Effector memory CD8-positive, alpha-beta T cell (primary cell): ENCODE data around the gene BMF.
A peak's percentile ranks its signal among the peaks of the same experiment; 100 is the strongest.

Experiments used
- ATAC-seq: fragments of 150-1000 bp; cut with Tn5 transposase; replicated peaks from 2 replicates; pipeline ENCODE4 v1.10.0; 2021; ENCODE audit warnings: mild to moderate bottlenecking, moderate library complexity
- DNase-seq, 3 experiments: peaks; one replicate each; pipeline ENCODE4 v3.0.0; 2021
- H3K27ac Mint-ChIP-seq, 2 donors: one replicate each; pipeline ENCODE4 v1.8.0; 2022; ENCODE audit warnings: mild to moderate bottlenecking in 2 of 2, mixed read lengths in 2 of 2, moderate library complexity in 2 of 2
- H3K27me3 Mint-ChIP-seq, 2 donors: one replicate each; pipeline ENCODE4 v1.8.0; 2022; ENCODE audit warnings: mixed read lengths in 2 of 2
- H3K36me3 Mint-ChIP-seq: one replicate; pipeline ENCODE4 v1.8.0; 2022; ENCODE audit warnings: mild to moderate bottlenecking, moderate library complexity, mixed read lengths; ENCODE audit not compliant: insufficient read depth
- H3K4me1 Mint-ChIP-seq, 2 donors: one replicate each; pipeline ENCODE4 v1.8.0; 2022; ENCODE audit warnings: low read depth in 2 of 2, mixed read lengths in 2 of 2
- H3K4me3 Mint-ChIP-seq, 2 donors: one replicate each; pipeline ENCODE4 v1.8.0; 2022; ENCODE audit warnings: mild to moderate bottlenecking in 2 of 2, mixed read lengths in 2 of 2, moderate library complexity in 2 of 2
- H3K9me3 Mint-ChIP-seq, 2 donors: one replicate each; pipeline ENCODE4 v1.8.0; 2022; ENCODE audit warnings: mixed read lengths in 2 of 2

The BMF gene

GRCh38 chr15:40104865-40105516 is 3.7 kb downstream of the BMF start:
- DNase-seq, result peak; percentile 64 to 74 (median 68)
- peaks cover 11% of the 10 kb centered on the region for H3K36me3 Mint-ChIP-seq
- no peaks in the 10 kb centered on the region for H3K9me3 Mint-ChIP-seq
- peaks cover 55 to 58% of the 10 kb centered on the region in 2 donors for H3K4me1 Mint-ChIP-seq
- no peaks in the 10 kb centered on the region for H3K27me3 Mint-ChIP-seq
- H3K4me3 Mint-ChIP-seq, result peak overlapping the region; percentile 70 to 74
- peak overlapping the region; percentile 67 to 86 for H3K27ac Mint-ChIP-seq
- peak; percentile 33 for ATAC-seq

GRCh38 chr15:40104296-40104864 is 4.3 kb downstream of the BMF start:
- peaks cover 11% of the 10 kb centered on the region for H3K36me3 Mint-ChIP-seq
- ATAC-seq (no peak), DNase-seq (no peak)
- H3K27ac Mint-ChIP-seq, result peak overlapping the region; percentile 67 to 86
- peaks cover 53 to 56% of the 10 kb centered on the region in 2 donors for H3K4me1 Mint-ChIP-seq
- H3K27me3 Mint-ChIP-seq, result no peaks in the 10 kb centered on the region
- H3K9me3 Mint-ChIP-seq, result no peaks in the 10 kb centered on the region
- H3K4me3 Mint-ChIP-seq, result peak overlapping the region; percentile 70 to 74

DNA sequence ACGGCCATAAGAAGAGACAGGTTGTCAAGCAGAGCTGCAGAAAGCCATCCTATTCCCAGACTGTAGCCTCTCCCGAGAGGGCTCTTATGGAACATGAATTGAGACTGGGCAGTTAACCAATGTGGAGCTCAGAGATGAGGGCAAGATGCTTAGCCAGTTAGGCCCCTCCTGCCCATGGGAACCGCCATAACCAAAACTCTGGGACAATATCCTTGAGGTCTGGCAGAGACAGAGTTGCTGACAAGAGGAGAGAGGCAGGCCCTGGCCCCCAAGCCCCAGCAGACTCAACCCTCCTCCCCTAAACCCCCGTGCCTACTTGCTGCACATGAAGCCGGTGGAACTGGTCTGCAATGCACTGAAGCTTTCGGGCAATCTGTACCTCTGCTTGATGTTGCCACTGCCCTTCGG is 4.8 kb downstream of the BMF start:
- H3K27ac Mint-ChIP-seq, result no peak overlapping the region
- no peaks in the 10 kb centered on the region for H3K9me3 Mint-ChIP-seq
- no peaks in the 10 kb centered on the region for H3K27me3 Mint-ChIP-seq
- DNase-seq, result no peak
- peaks cover 9% of the 10 kb centered on the region for H3K36me3 Mint-ChIP-seq
- ATAC-seq, result no peak
- H3K4me1 Mint-ChIP-seq, result peaks cover 51 to 54% of the 10 kb centered on the region in 2 donors
- H3K4me3 Mint-ChIP-seq, result no peak overlapping the region

DNA sequence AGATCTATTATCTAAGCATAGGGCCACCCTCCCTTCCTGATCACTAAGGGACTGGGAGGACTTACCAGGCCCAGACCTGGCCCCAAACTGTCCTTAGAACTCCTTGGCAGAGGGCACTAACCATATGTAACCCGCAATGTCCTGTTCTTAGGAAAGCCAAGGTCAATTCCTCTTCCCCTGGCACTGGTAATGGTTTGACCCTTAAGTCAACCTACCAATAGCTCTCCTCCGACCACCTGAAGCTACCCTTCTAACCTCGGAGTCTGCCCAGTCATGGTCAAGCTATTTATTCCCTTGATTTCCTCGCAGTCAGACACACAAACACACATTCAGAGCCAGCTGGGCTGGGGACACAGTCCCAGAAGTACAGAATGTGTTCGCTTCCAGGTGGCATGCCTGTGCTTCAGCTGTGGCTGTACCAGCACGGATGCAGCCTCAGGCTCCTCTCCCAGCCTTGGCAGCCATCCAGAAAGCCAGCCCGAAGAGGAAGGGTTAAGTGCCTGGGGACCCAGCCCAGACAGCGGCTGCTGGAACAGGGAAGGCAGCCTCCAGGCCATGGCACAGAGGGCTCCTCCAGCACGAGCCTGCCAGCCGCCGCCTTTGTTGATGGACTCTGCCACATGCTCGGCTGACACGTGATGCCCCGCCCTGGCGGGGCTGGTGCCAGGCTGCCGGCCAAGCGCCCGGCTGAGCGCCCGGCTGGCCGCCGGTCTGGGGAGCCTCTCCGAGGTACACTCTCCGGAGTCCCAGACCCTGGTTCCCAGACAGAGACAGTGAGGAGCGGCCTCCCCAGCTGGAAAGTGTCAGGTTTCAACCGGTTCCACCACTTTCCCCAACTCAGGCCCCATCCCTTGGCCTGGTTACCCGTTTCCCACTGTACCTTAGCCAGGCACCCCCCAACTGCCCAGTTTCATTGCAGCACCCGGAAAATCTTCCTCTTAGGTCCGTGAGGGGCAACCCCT is 5.5 kb downstream of the BMF start:
- ATAC-seq (no peak), DNase-seq (no peak)
- H3K4me1 Mint-ChIP-seq, result peaks cover 53 to 58% of the 10 kb centered on the region in 2 donors
- H3K27me3 Mint-ChIP-seq, result no peaks in the 10 kb centered on the region
- no peak overlapping the region for H3K27ac Mint-ChIP-seq
- no peak overlapping the region for H3K4me3 Mint-ChIP-seq
- H3K36me3 Mint-ChIP-seq, result peaks cover 6% of the 10 kb centered on the region
- no peaks in the 10 kb centered on the region for H3K9me3 Mint-ChIP-seq

DNA sequence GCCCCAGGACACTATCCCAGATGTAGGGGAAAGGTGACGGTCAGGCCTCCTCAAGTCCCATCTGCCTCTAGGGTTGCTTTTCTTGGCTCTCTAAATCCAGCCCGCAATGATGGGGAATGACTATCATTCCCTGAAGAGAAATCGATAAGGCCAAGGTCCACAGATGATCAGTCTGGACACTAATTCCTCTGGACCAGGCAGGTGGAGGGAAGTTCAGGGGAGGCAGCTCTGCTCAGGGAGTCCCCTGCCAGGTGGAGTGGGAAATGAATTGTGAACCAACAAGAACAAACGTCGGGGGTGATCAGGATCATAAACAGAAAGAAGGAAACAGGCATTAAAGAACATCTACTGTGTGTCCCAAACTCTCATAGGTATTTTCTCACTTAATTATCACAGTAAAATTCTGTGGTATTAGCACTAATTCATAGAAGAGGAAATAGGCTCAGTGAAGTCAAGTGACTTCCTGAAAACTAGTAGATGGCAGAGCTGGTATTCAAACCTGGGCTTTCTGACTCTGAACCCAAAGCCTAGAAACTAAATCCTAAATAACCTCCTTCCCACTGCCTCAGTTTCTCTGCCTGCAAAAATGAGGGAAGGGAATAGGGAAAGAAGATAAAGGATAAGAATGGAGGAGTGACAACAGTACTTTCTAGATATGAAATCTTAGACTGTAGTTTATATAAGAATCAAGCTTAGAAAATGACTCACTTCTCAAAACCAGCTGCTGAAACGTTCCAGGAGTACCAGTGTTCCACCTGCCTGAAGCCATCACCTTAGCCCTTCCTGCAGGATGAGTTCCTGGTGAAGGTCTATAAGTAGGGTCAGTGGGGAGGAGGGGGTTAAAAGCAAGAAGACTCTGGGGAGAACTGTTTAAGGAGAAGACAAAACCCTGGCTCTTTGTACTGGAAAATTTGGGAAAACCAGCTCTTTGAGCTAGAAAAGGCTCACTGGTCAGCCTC is 7.5 kb downstream of the BMF start:
- peaks cover 44% of the 10 kb centered on the region in 2 donors for H3K4me1 Mint-ChIP-seq
- ATAC-seq (no peak), DNase-seq (no peak)
- peak overlapping the region; percentile 65 to 71 for H3K4me3 Mint-ChIP-seq
- H3K27ac Mint-ChIP-seq, result peak overlapping the region; percentile 80 to 91
- H3K27me3 Mint-ChIP-seq, result no peaks in the 10 kb centered on the region
- peaks cover 3% of the 10 kb centered on the region for H3K36me3 Mint-ChIP-seq
- H3K9me3 Mint-ChIP-seq, result no peaks in the 10 kb centered on the region

DNA sequence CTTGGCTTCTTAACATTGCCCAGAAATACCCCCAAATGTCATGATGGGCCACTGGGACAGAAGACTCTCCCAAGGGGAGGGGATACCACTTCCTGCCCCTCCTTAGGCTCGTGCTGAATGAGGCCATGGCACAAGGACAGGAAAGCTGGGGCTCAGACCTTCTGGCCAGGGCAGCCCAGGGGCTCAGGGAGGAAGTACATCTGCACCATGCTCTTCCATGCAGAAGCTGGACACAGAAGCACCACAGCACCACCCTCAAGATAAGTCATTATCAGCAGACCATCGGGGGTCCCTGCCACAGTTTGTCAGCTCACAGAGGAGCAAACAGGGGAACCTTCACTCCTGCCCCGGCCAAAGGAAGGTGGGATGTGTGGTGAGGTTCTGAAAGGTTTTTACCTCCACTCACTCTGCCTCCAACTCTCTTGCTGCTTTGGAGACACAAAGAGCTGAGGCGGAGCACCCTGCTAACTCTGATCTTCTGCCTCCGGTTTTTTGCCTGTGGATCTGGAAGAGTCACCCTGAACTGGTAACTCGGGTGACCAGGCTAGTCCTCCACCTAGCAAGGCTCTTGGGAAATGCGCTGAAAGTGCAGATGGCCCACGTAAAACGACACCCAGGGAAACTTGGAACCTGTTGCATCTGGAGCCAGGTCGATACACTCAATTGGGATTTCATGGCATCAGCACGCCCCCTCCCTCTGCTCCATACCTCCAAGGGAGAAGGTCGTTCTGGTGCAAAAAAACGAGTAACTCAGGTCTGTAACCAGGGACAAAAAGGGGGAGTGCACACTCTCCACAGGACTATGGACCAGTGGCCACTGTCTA is 8.3 kb downstream of the BMF start:
- Mint-ChIP-seq H3K27ac (peak overlapping the region; percentile 80 to 91), H3K4me3 (peak overlapping the region; percentile 65 to 71), H3K4me1 (peaks cover 37 to 39% of the 10 kb centered on the region in 2 donors), H3K27me3 (no peaks in the 10 kb centered on the region), H3K9me3 (no peaks in the 10 kb centered on the region), H3K36me3 (peaks cover 3% of the 10 kb centered on the region)
- no peak for ATAC-seq
- no peak for DNase-seq

- no peaks in the 10 kb centered on the region for H3K27me3 Mint-ChIP-seq
- no peaks in the 10 kb centered on the region for H3K9me3 Mint-ChIP-seq
- H3K4me1 Mint-ChIP-seq, result peaks cover 25 to 29% of the 10 kb centered on the region in 2 donors
- DNase-seq (peak; percentile 37 to 47 (median 41)), ATAC-seq (peak; percentile 96)
- peak overlapping the region; percentile 65 to 78 for H3K4me3 Mint-ChIP-seq
- H3K27ac Mint-ChIP-seq, result peak overlapping the region; percentile 88 to 94
- no peaks in the 10 kb centered on the region for H3K36me3 Mint-ChIP-seq
Observed at GRCh38 chr15:40098489-40099261, 10.0 kb downstream of the BMF start.

GRCh38 chr15:40097968-40098476 is 10.7 kb downstream of the BMF start:
- ATAC-seq, result no peak

DNA sequence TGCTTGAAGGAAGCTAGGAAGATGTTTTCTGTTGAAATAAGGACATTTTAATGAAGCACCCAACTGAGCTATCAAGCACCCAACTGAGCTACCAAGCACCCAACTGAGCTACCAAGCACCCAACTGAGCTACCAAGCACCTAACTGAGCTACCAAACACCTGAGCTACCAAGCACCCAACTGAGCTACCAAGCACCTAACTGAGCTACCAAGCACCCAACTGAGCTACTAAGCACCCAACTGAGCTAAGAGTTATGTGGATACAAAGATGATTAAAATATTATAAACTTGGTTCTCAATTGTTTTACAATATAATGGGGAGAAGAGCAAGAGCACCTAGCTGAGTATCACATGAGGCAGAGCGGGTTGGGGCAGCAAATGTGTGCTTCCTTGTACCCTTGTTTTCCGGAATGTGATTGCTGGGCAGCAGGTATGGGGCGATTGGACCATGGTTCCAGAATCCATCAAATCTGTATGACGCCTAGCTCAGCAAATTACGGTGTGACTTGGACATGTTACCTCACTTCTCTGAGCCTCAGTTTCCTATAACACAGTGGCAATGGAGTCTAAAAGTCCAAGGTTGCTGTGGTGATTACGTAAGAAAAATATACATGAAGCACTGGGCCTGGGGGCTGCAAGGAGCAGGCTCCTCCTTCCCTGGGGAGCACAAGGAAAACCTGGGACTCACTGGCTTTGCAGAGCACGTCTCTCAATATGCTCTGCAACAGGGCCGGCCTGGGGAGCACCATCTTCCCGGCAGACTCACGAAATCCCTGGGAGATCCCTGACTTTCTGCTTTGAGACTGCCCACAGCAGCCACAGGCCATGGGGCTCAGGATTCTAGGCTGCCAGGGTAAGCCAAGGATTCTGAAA is 11.3 kb downstream of the BMF start:
- Mint-ChIP-seq H3K4me1 (peaks cover 28 to 32% of the 10 kb centered on the region in 2 donors), H3K4me3 (no peak overlapping the region), H3K36me3 (peaks cover 7% of the 10 kb centered on the region), H3K27ac (peak overlapping the region in 1 of 2 donors; percentile 88), H3K9me3 (no peaks in the 10 kb centered on the region), H3K27me3 (no peaks in the 10 kb centered on the region)
- ATAC-seq (no peak), DNase-seq (no peak)

More at GRCh38 chr15:40097968-40098476, 10.7 kb downstream of the BMF start:
- peaks cover 25 to 32% of the 10 kb centered on the region in 2 donors for H3K4me1 Mint-ChIP-seq
- peak overlapping the region in 1 of 2 donors; percentile 65 for H3K4me3 Mint-ChIP-seq
- no peak for DNase-seq
- H3K27ac Mint-ChIP-seq, result peak overlapping the region; percentile 88 to 94
- H3K9me3 Mint-ChIP-seq, result no peaks in the 10 kb centered on the region
- H3K27me3 Mint-ChIP-seq, result no peaks in the 10 kb centered on the region
- peaks cover 3% of the 10 kb centered on the region for H3K36me3 Mint-ChIP-seq

DNA sequence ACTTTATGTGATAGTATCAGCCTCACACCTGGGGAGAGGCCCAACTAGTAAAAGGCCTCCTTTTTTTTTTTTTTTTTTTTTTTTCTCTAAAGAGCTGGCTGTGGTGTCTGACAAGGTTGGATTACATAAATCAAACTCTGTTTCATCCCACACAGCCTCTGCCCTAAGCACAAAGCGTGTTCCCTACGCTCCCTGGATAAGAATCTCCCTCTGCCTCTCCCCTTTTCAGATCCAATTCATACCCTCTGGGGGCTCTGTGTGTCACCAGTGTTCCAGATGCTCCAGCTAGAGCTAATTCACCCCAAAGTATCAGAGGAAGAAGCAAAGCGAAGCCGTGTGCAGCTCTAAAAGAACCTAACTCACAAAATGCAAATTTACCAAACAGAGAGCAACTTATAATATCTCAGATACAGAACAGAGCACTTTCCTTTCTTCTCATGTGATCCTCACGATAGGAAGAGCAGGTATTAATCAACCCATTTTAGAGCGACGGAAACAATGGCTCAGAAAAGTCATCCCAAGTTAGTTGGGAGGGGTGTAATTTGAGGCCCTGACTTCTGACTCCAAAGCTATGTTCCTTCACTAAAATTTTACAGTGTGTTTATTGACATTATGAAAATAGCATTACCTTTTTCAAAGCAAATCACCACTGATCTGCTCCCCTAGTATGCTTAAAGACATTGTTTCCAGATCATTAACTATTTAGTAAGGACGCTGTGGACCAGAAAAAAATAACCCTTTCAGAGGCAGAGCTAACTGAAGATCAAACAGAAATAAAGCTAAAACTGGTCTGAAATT is 12.4 kb downstream of the BMF start:
- H3K9me3 Mint-ChIP-seq, result no peaks in the 10 kb centered on the region
- H3K4me1 Mint-ChIP-seq, result peaks cover 23% of the 10 kb centered on the region in 2 donors
- peaks cover 11% of the 10 kb centered on the region for H3K36me3 Mint-ChIP-seq
- H3K27ac Mint-ChIP-seq, result peak overlapping the region; percentile 19 to 83
- DNase-seq (no peak), ATAC-seq (no peak)
- no peaks in the 10 kb centered on the region for H3K27me3 Mint-ChIP-seq
- H3K4me3 Mint-ChIP-seq, result no peak overlapping the region
